ENCODE measurements around the gene ADCY9. TPM values are rescaled to one million over a fixed set of nuclear protein-coding genes. Genes with fewer than 3 reads are reported as not detected.
"Not testable (repeated sequence)": the region's sequence is repeated elsewhere in the genome, so short reads cannot be mapped to it uniquely, and the experiment has no call there.

Gene ADCY9
- total RNA-seq, 2 donors from 2014 or later = 18.6 to 18.7 TPM

- Mint-ChIP-seq H3K9me3 (no peaks in the 10 kb centered on the region), H3K36me3 (ENCODE audit: insufficient read depth in 2 of 2) (peaks cover 0 to 4% of the 10 kb centered on the region in 2 donors), H3K4me1 (ENCODE audit: low read depth) (peaks cover 6% of the 10 kb centered on the region), H3K27me3 (ENCODE audit: low read depth) (no peaks in the 10 kb centered on the region), H3K27ac (no peak overlapping the region), H3K4me3 (no peak overlapping the region)
- DNase-seq (no peak), ATAC-seq (replicated peaks in 1 of 2) (peak; percentile 55 to 94)
These were observed 145.0 kb downstream of the ADCY9 start for GRCh38 chr16:3971261-3971660.

- no peak overlapping the region for H3K4me3 Mint-ChIP-seq
- peaks cover 4% of the 10 kb centered on the region for H3K27me3 Mint-ChIP-seq (ENCODE audit: low read depth)
- no peak for ATAC-seq (replicated peaks in 1 of 2)
- peaks cover 0 to 7% of the 10 kb centered on the region in 2 donors for H3K36me3 Mint-ChIP-seq (ENCODE audit: insufficient read depth in 2 of 2)
- H3K4me1 Mint-ChIP-seq (ENCODE audit: low read depth) = peaks cover 10% of the 10 kb centered on the region
- H3K9me3 Mint-ChIP-seq = no peaks in the 10 kb centered on the region
- H3K27ac Mint-ChIP-seq = no peak overlapping the region
- no peak for DNase-seq
These were observed 147.7 kb downstream of the ADCY9 start for GRCh38 chr16:3968551-3968950.

GRCh38 chr16:3966681-3967080, 149.6 kb downstream of the ADCY9 start:
- Mint-ChIP-seq H3K4me3 (no peak overlapping the region), H3K9me3 (no peaks in the 10 kb centered on the region), H3K27ac (no peak overlapping the region), H3K27me3 (ENCODE audit: low read depth) (peaks cover 10% of the 10 kb centered on the region), H3K36me3 (ENCODE audit: insufficient read depth in 2 of 2) (peaks cover 0 to 11% of the 10 kb centered on the region in 2 donors), H3K4me1 (ENCODE audit: low read depth) (peaks cover 23% of the 10 kb centered on the region)
- DNase-seq = no peak
- no peak for ATAC-seq (replicated peaks in 1 of 2)

- H3K27ac Mint-ChIP-seq = no peak overlapping the region
- ATAC-seq (replicated peaks in 1 of 2) (no peak), DNase-seq (no peak)
- peaks cover 0 to 11% of the 10 kb centered on the region in 2 donors for H3K36me3 Mint-ChIP-seq (ENCODE audit: insufficient read depth in 2 of 2)
- no peaks in the 10 kb centered on the region for H3K9me3 Mint-ChIP-seq
- peaks cover 19% of the 10 kb centered on the region for H3K4me1 Mint-ChIP-seq (ENCODE audit: low read depth)
- peaks cover 10% of the 10 kb centered on the region for H3K27me3 Mint-ChIP-seq (ENCODE audit: low read depth)
- H3K4me3 Mint-ChIP-seq = no peak overlapping the region
These were observed 150.3 kb downstream of the ADCY9 start for GRCh38 chr16:3965781-3966582.

- Mint-ChIP-seq H3K27me3 (ENCODE audit: low read depth) (peaks cover 10% of the 10 kb centered on the region), H3K9me3 (no peaks in the 10 kb centered on the region), H3K36me3 (ENCODE audit: insufficient read depth in 2 of 2) (peaks cover 0 to 11% of the 10 kb centered on the region in 2 donors), H3K4me1 (ENCODE audit: low read depth) (peaks cover 23% of the 10 kb centered on the region), H3K27ac (no peak overlapping the region), H3K4me3 (no peak overlapping the region)
- ATAC-seq (replicated peaks in 1 of 2) = no peak
- DNase-seq = no peak
These were observed 150.9 kb downstream of the ADCY9 start for GRCh38 chr16:3965306-3965705.

GRCh38 chr16:3964686-3965290, 151.5 kb downstream of the ADCY9 start:
- Mint-ChIP-seq H3K27ac (no peak overlapping the region), H3K4me1 (ENCODE audit: low read depth) (peaks cover 23% of the 10 kb centered on the region), H3K36me3 (ENCODE audit: insufficient read depth in 2 of 2) (peaks cover 0 to 11% of the 10 kb centered on the region in 2 donors), H3K4me3 (no peak overlapping the region), H3K27me3 (ENCODE audit: low read depth) (peaks cover 10% of the 10 kb centered on the region), H3K9me3 (no peaks in the 10 kb centered on the region)
- no peak for DNase-seq
- no peak for ATAC-seq (replicated peaks in 1 of 2)

- Mint-ChIP-seq H3K4me3 (no peak overlapping the region), H3K4me1 (ENCODE audit: low read depth) (peaks cover 23% of the 10 kb centered on the region), H3K36me3 (ENCODE audit: insufficient read depth in 2 of 2) (peaks cover 0 to 11% of the 10 kb centered on the region in 2 donors), H3K27me3 (ENCODE audit: low read depth) (peaks cover 10% of the 10 kb centered on the region), H3K9me3 (no peaks in the 10 kb centered on the region), H3K27ac (no peak overlapping the region)
- ATAC-seq (replicated peaks in 1 of 2) (no peak), DNase-seq (no peak)
These were observed 152.2 kb downstream of the ADCY9 start for GRCh38 chr16:3963886-3964685.

GRCh38 chr16:3963203-3963602, 153.0 kb downstream of the ADCY9 start:
- DNase-seq = peak; percentile 8 to 17
- Mint-ChIP-seq H3K9me3 (no peaks in the 10 kb centered on the region), H3K27me3 (ENCODE audit: low read depth) (peaks cover 10% of the 10 kb centered on the region), H3K27ac (peak overlapping the region; percentile 2), H3K36me3 (ENCODE audit: insufficient read depth in 2 of 2) (peaks cover 0 to 11% of the 10 kb centered on the region in 2 donors), H3K4me3 (peak overlapping the region; percentile 27 to 37), H3K4me1 (ENCODE audit: low read depth) (peaks cover 23% of the 10 kb centered on the region)
- ATAC-seq (replicated peaks in 1 of 2) = peak in 1 of 2 donors; percentile 39

- peaks cover 0 to 9% of the 10 kb centered on the region in 2 donors for H3K36me3 Mint-ChIP-seq (ENCODE audit: insufficient read depth in 2 of 2)
- H3K4me3 Mint-ChIP-seq = peak overlapping the region; percentile 70 to 86
- ATAC-seq (replicated peaks in 1 of 2) (no peak), DNase-seq (no peak)
- no peaks in the 10 kb centered on the region for H3K9me3 Mint-ChIP-seq
- H3K27ac Mint-ChIP-seq = no peak overlapping the region
- peaks cover 23% of the 10 kb centered on the region for H3K4me1 Mint-ChIP-seq (ENCODE audit: low read depth)
- peaks cover 17% of the 10 kb centered on the region for H3K27me3 Mint-ChIP-seq (ENCODE audit: low read depth)
These were observed 154.8 kb downstream of the ADCY9 start for GRCh38 chr16:3961449-3961849.

- H3K36me3 Mint-ChIP-seq (ENCODE audit: insufficient read depth in 2 of 2); DNase-seq; H3K27ac Mint-ChIP-seq; ATAC-seq (replicated peaks in 1 of 2); H3K9me3 Mint-ChIP-seq: not testable (repeated sequence)
- Mint-ChIP-seq H3K4me1 (ENCODE audit: low read depth) (peaks cover 23% of the 10 kb centered on the region), H3K4me3 (peak overlapping the region in 1 of 2 donors; percentile 51), H3K27me3 (ENCODE audit: low read depth) (peaks cover 19% of the 10 kb centered on the region)
These were observed 156.2 kb downstream of the ADCY9 start for GRCh38 chr16:3959926-3960590.

- no peak overlapping the region for H3K27ac Mint-ChIP-seq
- H3K4me1 Mint-ChIP-seq (ENCODE audit: low read depth) = peaks cover 23% of the 10 kb centered on the region
- no peaks in the 10 kb centered on the region for H3K9me3 Mint-ChIP-seq
These were observed 157.1 kb downstream of the ADCY9 start for GRCh38 chr16:3959148-3959547.

GRCh38 chr16:3957344-3957980, 158.8 kb downstream of the ADCY9 start:
- ATAC-seq (replicated peaks in 1 of 2) = no peak
- Mint-ChIP-seq H3K4me1 (ENCODE audit: low read depth) (peaks cover 8% of the 10 kb centered on the region), H3K4me3 (no peak overlapping the region), H3K9me3 (no peaks in the 10 kb centered on the region), H3K27ac (no peak overlapping the region), H3K36me3 (ENCODE audit: insufficient read depth in 2 of 2) (no peaks in the 10 kb centered on the region), H3K27me3 (ENCODE audit: low read depth) (peaks cover 27% of the 10 kb centered on the region)
- DNase-seq = no peak

More at GRCh38 chr16:3959148-3959547, 157.1 kb downstream of the ADCY9 start:
- H3K36me3 Mint-ChIP-seq (ENCODE audit: insufficient read depth in 2 of 2) = peaks cover 0 to 4% of the 10 kb centered on the region in 2 donors
- no peak overlapping the region for H3K4me3 Mint-ChIP-seq
- ATAC-seq (replicated peaks in 1 of 2) (no peak), DNase-seq (no peak)
- peaks cover 28% of the 10 kb centered on the region for H3K27me3 Mint-ChIP-seq (ENCODE audit: low read depth)

Measured in activated T-cell treated with anti-CD3 and anti-CD28 coated beads, Interleukin-2, amount 50 U/mL, for 72 hours (primary cell).